ENCODE measurements around the gene AOC2. TPM values are rescaled to one million over a fixed set of nuclear protein-coding genes. Genes with fewer than 3 reads are reported as not detected.

AOC2 gene
- polyA plus RNA-seq, 2 of the 4 experiments (the other 2 are of a cell fraction), result 1.7 to 2.7 TPM

DNA sequence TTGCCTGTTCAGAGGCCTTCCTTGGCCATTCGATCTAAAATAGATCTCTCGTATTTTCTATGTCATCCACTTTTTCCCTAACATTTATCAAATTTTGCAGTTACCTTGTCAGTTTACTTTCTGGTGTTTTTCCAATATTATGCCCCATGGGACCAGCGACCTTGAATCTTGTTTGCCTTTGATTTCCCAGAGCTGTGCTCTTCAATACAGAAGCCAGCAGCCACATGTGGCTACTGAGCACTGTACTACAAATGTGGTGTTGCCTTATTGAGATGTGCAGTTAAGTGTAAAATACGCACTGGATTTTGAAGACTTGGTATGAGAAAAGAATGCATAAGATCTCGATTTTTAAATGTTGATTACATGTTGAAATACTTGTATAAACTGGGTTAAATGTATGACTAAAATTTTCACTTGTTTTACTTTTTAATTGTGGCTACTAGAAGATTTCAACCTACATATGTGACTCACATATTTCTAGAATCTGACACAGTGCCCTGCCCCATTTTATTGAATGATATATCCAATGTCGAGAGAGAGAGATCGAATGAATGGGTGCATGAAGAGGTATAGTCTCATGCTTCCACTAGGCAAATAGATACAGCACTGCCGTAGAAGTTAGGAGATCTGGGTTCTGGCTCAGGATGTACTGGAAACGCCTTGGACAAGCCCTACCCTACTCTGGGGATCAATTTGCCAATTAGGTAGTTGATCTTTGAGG lies 12.0 kb upstream of the AOC2 start:
- FAIRE-seq, result no peak
- ATAC-seq, result peak; percentile 19 to 43; a peak in 5 of 6 replicates
- CTCF ChIA-PET, result interaction anchor here (0.7 to 6.4 kb wide), 14 partner anchors 10 to 284 kb away, joined by 3 to 81 read pairs (median 6); partner anchors contain the start of genes AOC2, BECN1 and PSMC3IP

DNA sequence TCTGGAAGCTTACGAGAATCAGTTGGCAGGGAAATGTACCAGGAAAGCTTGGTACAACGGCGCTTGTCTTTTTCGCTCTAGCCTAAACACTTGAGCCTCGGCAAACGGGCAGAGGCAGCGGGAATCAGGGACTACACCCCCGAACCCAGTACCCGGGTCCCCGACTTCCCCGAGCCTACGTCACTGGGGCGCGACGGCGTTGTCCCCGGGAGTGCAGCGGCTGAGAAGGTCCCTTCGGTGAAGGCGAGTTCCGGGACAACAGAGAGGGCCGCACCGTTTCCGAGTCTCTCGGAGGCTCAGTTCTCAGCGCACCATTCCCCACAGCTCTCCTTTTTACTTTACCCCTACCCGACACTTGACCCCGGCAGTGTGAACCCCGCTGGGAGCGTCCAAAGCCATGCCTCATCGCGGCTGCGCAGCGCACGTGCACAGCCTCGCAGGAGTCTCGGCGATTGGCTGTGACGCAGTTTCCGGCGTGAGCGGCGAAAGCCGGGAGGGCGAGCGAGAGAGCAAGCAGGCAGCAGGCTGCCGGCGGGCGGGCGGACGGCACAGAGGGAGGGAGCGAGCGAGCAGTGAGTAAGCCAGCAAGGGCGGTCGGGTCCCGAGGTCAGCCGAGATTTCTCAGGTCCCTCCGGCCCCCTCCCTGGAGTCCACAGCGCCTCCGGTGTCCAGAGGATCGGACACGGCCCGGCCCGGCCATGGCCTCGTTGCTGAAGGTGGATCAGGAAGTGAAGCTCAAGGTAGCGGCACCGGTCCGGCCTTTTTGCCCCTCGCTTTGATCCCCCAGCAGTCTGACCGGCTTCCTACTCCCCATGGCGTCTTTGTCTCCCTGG lies 11.2 kb upstream of the AOC2 start, which contains the start of gene PSME3:
TSS of gene PSME3 (plus strand) at position 464 of the 833 bp plus-strand sequence. CDS start at position 699, 235 bp downstream.
- DNase-seq (ENCODE audit: low read depth in 1 of 2, low spot score in 1 of 2), result peak; percentile 92 to 96
- peak; percentile 72 for FAIRE-seq
- ATAC-seq, result peak; percentile 96 to 97
- Histone ChIP-seq H3K4me2 (peak within 1 kb of the TSS; percentile 87), H3K27ac (peak within 1 kb of the TSS; percentile 95 to 96), H3K4me3 (peak within 1 kb of the TSS; percentile 94), H3K4me1 (peaks cover 22% of the 10 kb centered on the region), H3K9me3 (no peaks in the 10 kb centered on the region)
- ChIA-PET CTCF (interaction anchor here (0.7 to 6.4 kb wide), 16 partner anchors 11 to 255 kb away, joined by 3 to 81 read pairs (median 7); partner anchors contain the start of genes AOC2, BECN1, PSMC3IP and RPL27), POLR2A (interaction anchor here (0.6 to 2.3 kb wide), 5 partner anchors 9 to 165 kb away, joined by 3 to 30 read pairs (median 5); partner anchors contain the start of genes BECN1, COA3, RPL27 and VPS25)
- TF ChIP-seq HOXB5 (CRISPR knock-in tag; IDR thresholded peaks at IDR 0.05) (peak; percentile 68; the same call in 1 of the 2 replicates), KDM1A (IDR thresholded peaks at IDR 0.05; ENCODE audit: low read depth) (no peak), POLR2A (IDR thresholded peaks at IDR 0.05; ENCODE audit: low read length) (peak; percentile 98), FOSL2 (IDR thresholded peaks at IDR 0.05) (no peak), FOSL2 (CRISPR knock-in tag; IDR thresholded peaks at IDR 0.05) (0 out of 2 replicates have a peak, but pooled peaks have one; percentile 2), PHF8 (IDR thresholded peaks at IDR 0.05; ENCODE audit: borderline replicate concordance, low read depth) (peak; percentile 95), RFX5 (IDR thresholded peaks at IDR 0.05) (peak; percentile 72; the same call in 1 of the 2 replicates), EHF (CRISPR knock-in tag; IDR thresholded peaks at IDR 0.05) (peak; percentile 82; the same call in 1 of the 2 replicates), MYC (IDR thresholded peaks at IDR 0.05; ENCODE audit: borderline replicate concordance, low read length) (peak; percentile 99), NPAS2 (CRISPR knock-in tag; IDR thresholded peaks at IDR 0.05; ENCODE audit: borderline replicate concordance) (peak; percentile 62; the same call in 1 of the 2 replicates), HDAC2 (IDR thresholded peaks at IDR 0.05) (no peak; the same call in 1 of the 2 replicates), ZFP36 (IDR thresholded peaks at IDR 0.05; ENCODE audit: borderline replicate concordance, partially characterized antibody) (no peak), HOXA7 (CRISPR knock-in tag; IDR thresholded peaks at IDR 0.05) (peak; percentile 74; the same call in 1 of the 2 replicates), JUN (IDR thresholded peaks at IDR 0.05) (peak; percentile 88 to 96; a peak in 4 of 5 replicates), BHLHE40 (IDR thresholded peaks at IDR 0.05; ENCODE audit: low read depth, low read length) (peak; percentile 99), KDM5A (IDR thresholded peaks at IDR 0.05) (peak; percentile 90), RARB (CRISPR knock-in tag; IDR thresholded peaks at IDR 0.05) (no peak), MAZ (IDR thresholded peaks at IDR 0.05; ENCODE audit: borderline replicate concordance, low read depth, low read length) (0 out of 2 replicates have a peak, but pooled peaks have one; percentile 27), GATA3 (IDR thresholded peaks at IDR 0.05; ENCODE audit: borderline replicate concordance) (peak; percentile 58; the same call in 1 of the 2 replicates)
- TF ChIP-seq, protein P1, sequence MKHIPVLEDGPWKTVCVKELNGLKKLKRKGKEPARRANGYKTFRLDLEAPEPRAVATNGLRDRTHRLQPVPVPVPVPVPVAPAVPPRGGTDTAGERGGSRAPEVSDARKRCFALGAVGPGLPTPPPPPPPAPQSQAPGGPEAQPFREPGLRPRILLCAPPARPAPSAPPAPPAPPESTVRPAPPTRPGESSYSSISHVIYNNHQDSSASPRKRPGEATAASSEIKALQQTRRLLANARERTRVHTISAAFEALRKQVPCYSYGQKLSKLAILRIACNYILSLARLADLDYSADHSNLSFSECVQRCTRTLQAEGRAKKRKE (CRISPR knock-in tag; IDR thresholded peaks at IDR 0.05; ENCODE audit: low read depth), result no peak
- TF ChIP-seq, protein P2, sequence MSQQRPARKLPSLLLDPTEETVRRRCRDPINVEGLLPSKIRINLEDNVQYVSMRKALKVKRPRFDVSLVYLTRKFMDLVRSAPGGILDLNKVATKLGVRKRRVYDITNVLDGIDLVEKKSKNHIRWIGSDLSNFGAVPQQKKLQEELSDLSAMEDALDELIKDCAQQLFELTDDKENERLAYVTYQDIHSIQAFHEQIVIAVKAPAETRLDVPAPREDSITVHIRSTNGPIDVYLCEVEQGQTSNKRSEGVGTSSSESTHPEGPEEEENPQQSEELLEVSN (IDR thresholded peaks at IDR 0.05; ENCODE audit: borderline replicate concordance, low read depth), result peak; percentile 87
- TF ChIP-seq, protein P3, sequence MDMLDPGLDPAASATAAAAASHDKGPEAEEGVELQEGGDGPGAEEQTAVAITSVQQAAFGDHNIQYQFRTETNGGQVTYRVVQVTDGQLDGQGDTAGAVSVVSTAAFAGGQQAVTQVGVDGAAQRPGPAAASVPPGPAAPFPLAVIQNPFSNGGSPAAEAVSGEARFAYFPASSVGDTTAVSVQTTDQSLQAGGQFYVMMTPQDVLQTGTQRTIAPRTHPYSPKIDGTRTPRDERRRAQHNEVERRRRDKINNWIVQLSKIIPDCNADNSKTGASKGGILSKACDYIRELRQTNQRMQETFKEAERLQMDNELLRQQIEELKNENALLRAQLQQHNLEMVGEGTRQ (IDR thresholded peaks at IDR 0.05), result peak; percentile 69
- TF ChIP-seq, protein P4, sequence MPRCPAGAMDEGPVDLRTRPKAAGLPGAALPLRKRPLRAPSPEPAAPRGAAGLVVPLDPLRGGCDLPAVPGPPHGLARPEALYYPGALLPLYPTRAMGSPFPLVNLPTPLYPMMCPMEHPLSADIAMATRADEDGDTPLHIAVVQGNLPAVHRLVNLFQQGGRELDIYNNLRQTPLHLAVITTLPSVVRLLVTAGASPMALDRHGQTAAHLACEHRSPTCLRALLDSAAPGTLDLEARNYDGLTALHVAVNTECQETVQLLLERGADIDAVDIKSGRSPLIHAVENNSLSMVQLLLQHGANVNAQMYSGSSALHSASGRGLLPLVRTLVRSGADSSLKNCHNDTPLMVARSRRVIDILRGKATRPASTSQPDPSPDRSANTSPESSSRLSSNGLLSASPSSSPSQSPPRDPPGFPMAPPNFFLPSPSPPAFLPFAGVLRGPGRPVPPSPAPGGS (IDR thresholded peaks at IDR 0.05), result peak; percentile 93
- TF ChIP-seq, protein P5, sequence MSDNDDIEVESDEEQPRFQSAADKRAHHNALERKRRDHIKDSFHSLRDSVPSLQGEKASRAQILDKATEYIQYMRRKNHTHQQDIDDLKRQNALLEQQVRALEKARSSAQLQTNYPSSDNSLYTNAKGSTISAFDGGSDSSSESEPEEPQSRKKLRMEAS (IDR thresholded peaks at IDR 0.05), result peak; percentile 100
- TF ChIP-seq, protein P6, sequence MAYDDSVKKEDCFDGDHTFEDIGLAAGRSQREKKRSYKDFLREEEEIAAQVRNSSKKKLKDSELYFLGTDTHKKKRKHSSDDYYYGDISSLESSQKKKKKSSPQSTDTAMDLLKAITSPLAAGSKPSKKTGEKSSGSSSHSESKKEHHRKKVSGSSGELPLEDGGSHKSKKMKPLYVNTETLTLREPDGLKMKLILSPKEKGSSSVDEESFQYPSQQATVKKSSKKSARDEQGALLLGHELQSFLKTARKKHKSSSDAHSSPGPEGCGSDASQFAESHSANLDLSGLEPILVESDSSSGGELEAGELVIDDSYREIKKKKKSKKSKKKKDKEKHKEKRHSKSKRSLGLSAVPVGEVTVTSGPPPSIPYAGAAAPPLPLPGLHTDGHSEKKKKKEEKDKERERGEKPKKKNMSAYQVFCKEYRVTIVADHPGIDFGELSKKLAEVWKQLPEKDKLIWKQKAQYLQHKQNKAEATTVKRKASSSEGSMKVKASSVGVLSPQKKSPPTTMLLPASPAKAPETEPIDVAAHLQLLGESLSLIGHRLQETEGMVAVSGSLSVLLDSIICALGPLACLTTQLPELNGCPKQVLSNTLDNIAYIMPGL (CRISPR knock-in tag; IDR thresholded peaks at IDR 0.05; ENCODE audit: borderline replicate concordance), result peak; percentile 64; the same call in 1 of the 2 replicates
- WGBS (ENCODE audit: missing lambda C conversion rate), result 1% methylated on average over 71 of the region's 71 CpGs

More for the DNA sequence above, 12.0 kb upstream of the AOC2 start:
- Histone ChIP-seq H3K4me1 (peaks cover 22% of the 10 kb centered on the region), H3K9me3 (no peaks in the 10 kb centered on the region), H3K27ac (peak overlapping the region; percentile 95 to 96), H3K4me3 (peak overlapping the region; percentile 94), H3K4me2 (peak overlapping the region; percentile 85)
- WGBS (ENCODE audit: missing lambda C conversion rate), result 46% methylated on average over 9 of the region's 9 CpGs
- TF ChIP-seq, protein P7, sequence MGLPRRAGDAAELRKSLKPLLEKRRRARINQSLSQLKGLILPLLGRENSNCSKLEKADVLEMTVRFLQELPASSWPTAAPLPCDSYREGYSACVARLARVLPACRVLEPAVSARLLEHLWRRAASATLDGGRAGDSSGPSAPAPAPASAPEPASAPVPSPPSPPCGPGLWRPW (IDR thresholded peaks at IDR 0.05), result no peak
- no peak for TF ChIP-seq MYC (IDR thresholded peaks at IDR 0.05; ENCODE audit: borderline replicate concordance, low read length)
- peak; percentile 57; the same call in 1 of the 2 replicates for TF ChIP-seq HOXA7 (CRISPR knock-in tag; IDR thresholded peaks at IDR 0.05)
- no peak for TF ChIP-seq FOSL2 (IDR thresholded peaks at IDR 0.05)
- peak; percentile 14; the same call in 1 of the 2 replicates for TF ChIP-seq FOSL2 (CRISPR knock-in tag; IDR thresholded peaks at IDR 0.05)
- POLR2A ChIA-PET, result interaction anchor here (2.0 to 2.3 kb wide), 2 partner anchors 8 to 166 kb away, joined by 8 to 30 read pairs; partner anchors contain the start of genes BECN1 and RPL27
- DNase-seq (ENCODE audit: low read depth in 1 of 2, low spot score in 1 of 2), result peak in 1 of 2 experiments; percentile 27
